Lung microvascular endothelial cell (primary cell): ENCODE measurements around the gene RPA1. TPM values are rescaled to one million over a fixed set of nuclear protein-coding genes. Genes with fewer than 3 reads are reported as not detected.
A peak's percentile ranks its signal among the peaks of the same experiment; 100 is the strongest.
"Not testable (repeated sequence)": the region's sequence is repeated elsewhere in the genome, so short reads cannot be mapped to it uniquely, and the experiment has no call there.

Experiments
- DNase-seq, 2 donors: peaks; one replicate each; pipeline versions ENCODE4 v3.0.0 to v3.0.0-alpha.2; 2010; ENCODE audit warnings: low read depth in 2 of 2
- total RNA-seq: library from RNA; depleted of rRNA; stranded (reverse); fragments of >200 nt; gene quantifications from 2 replicates; pipeline ENCODE4 v1.2.1, GENCODE V29; 2014

The RPA1 gene
- total RNA-seq, 1 donor from 2014 or later = 18.3 TPM

DNA sequence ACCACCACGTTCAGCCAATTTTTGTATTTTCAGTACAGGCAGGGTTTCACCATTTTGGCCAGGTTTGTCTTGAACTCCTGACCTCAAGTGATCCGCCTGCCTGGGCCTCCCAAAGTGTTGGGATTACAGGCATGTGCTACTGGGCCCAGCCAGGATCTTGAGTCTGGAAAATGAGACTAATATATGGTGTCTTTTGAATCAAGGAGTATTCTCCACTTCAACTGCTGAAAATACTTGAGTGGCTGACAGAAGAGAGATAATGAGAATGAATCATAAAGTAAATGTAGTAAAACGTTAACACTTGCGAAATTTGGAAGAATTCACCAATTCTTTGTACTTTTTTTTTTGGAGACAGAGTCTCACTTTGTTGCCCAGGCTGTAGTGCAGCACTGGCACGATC is 16.7 kb upstream of the RPA1 start:
- DNase-seq = no peak

- DNase-seq = no peak
These were observed 9.1 kb upstream of the RPA1 start for GRCh38 chr17:1820528-1821252.

- DNase-seq = peak; percentile 21 to 79
These were observed 601 bp upstream of the RPA1 start for GRCh38 chr17:1829216-1829591.

- DNase-seq = peak; percentile 7 to 8
These were observed 483 bp downstream of the RPA1 start for GRCh38 chr17:1830288-1830687.

GRCh38 chr17:1834380-1835149 is 4.8 kb downstream of the RPA1 start:
- no peak for DNase-seq

GRCh38 chr17:1839516-1839915 is 9.7 kb downstream of the RPA1 start:
- DNase-seq = no peak

GRCh38 chr17:1843947-1844346 is 14.1 kb downstream of the RPA1 start:
- no peak for DNase-seq

DNA sequence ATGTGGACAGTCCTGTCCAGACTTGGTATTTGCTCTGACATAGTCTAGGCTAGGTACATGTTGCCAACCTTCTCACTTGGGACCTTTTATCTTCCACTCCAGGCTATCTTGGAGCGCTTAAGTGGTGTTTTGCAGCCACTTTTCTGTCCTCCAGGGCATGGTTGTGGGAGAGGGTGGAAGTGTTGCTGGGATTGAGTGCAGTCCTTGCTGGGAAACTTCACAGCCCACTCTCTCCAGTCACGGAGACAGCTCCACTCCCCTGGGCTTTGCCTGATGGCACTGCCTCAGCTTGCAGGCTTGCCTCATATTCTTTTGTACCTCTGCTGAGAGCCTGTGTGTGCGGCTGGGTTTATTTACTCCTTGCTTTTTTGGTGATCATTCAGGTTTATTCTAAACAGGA is 17.4 kb downstream of the RPA1 start:
- DNase-seq = no peak

GRCh38 chr17:1852327-1852726 is 22.5 kb downstream of the RPA1 start:
- DNase-seq = no peak

GRCh38 chr17:1853698-1854097 is 23.9 kb downstream of the RPA1 start:
- no peak for DNase-seq

DNA sequence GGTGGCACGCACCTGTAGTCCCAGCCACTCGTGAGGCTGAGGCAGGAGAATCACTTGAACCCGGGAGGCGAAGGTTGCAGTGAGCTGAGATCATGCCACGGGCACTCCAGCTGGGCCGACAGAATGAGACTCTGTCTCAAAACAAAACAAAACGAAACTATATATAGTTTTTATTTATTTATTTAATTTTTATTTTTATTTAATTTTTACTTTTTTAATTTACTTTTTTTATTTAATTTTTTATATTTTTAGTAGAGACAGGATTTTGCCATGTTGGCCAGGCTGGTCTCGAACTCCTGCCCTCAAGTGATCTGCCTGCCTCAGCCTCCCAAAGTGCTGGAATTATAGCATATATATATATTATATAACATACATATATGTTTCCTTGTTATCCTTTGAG is 26.7 kb downstream of the RPA1 start:
- DNase-seq = not testable (repeated sequence)

- no peak for DNase-seq
These were observed 31.2 kb downstream of the RPA1 start for GRCh38 chr17:1860978-1861377.

DNA sequence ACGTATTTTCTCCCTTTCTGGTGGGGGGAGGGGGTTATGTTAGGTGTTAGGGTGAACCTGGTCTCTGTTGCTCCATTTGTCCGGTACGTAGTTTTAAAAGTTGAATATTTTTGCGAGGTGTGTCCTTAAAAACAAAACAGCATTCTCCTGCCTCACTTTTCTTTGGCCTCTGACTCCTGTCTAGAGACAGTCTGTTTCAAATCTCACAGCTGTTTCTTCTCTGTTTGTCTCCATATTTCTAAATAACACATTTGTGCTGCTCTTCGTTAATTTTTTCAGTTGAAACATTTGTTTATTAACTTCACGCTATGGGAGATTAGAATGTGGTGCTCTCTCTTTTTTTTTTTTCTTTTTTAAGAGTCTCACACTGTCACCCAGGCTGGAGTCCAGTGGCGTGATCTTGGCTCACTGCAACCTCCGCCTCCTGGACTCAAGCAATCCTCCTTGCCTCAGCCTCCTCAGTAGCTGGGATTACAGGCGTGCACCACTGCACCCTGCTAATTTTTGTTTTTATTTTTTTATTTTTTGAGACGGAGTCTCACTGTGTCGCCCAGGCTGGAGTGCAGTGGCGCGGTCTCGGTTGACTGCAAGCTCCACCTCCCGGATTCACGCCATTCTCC is 31.7 kb downstream of the RPA1 start:
- no peak for DNase-seq

GRCh38 chr17:1865252-1866037 is 35.6 kb downstream of the RPA1 start:
- DNase-seq = peak; percentile 35 to 52

DNA sequence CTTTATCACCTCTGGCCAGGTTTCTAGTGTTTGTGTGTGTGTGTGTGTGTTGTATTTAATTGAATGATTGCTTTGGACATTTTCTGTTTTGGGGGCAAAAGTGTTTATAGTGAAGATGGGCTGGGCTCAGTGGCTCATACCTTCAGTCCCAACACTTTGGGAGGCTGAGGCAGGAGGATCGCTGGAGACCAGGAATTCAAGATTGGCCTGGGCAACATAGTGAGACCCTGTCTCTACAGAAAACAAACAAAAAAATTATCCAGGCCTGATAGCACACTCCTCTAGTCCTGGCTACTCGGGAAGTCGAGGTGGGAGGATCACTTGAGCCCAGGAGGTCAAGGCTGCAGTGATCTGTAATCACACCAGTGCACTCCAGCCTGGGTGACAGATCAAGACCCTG is 37.5 kb downstream of the RPA1 start:
- DNase-seq = no peak

GRCh38 chr17:1868090-1868489 is 38.3 kb downstream of the RPA1 start:
- DNase-seq = no peak

GRCh38 chr17:1870592-1870991 is 40.8 kb downstream of the RPA1 start:
- no peak for DNase-seq

- no peak for DNase-seq
These were observed 42.0 kb downstream of the RPA1 start for GRCh38 chr17:1871756-1872155.

GRCh38 chr17:1872254-1872653 is 42.4 kb downstream of the RPA1 start:
- DNase-seq = no peak

- no peak for DNase-seq
These were observed 43.2 kb downstream of the RPA1 start for GRCh38 chr17:1872976-1873375.

DNA sequence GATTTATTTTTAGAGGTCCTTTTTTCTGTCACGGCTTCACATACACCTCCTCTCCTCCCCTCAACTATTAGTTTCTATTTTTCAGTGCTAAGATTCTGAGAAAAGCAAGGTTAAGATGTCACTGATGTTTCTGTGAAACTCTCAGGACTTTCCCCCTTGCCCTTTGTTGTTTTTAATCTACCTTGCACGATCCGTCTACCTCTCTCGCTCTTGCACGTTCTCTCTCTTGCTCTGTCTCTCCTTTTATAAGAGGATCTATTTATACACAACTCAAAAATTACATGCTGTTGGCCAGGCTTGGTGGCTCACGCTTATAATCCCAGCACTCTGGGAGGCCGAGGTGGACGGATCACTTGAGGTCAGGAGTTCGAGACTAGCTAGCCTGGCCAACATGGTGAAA is 43.6 kb downstream of the RPA1 start:
- DNase-seq = no peak

- no peak for DNase-seq
These were observed 45.8 kb downstream of the RPA1 start for GRCh38 chr17:1875597-1875996.
